GM12878 (cell line): ENCODE measurements around the gene ARHGEF11.

Experiments
- BACH1 ChIP-seq: fragments of 450-650 bp; IDR thresholded peaks from 2 replicates; pipeline ENCODE4 v1.6.1; 2017; ENCODE audit warnings: mild to moderate bottlenecking, borderline replicate concordance
- EZH2 ChIP-seq: IDR thresholded peaks from 2 replicates; pipeline ENCODE4 v1.6.1; 2012; ENCODE audit warnings: low read depth, mild to moderate bottlenecking, control low read depth, inconsistent platforms, low read length, borderline replicate concordance; ENCODE audit not compliant: control insufficient read depth
- HDAC2 ChIP-seq: fragments of 200-600 bp; sonication (generic); IDR thresholded peaks from 2 replicates; pipeline ENCODE4 v1.6.1; 2017
- RAD21 ChIP-seq: IDR thresholded peaks from 2 replicates; pipeline ENCODE4 v1.6.1; 2011; ENCODE audit warnings: mild to moderate bottlenecking, low read depth, low read length, moderate library complexity; ENCODE audit not compliant: insufficient read depth
- STAT3 ChIP-seq: IDR thresholded peaks from 2 replicates; pipeline ENCODE4 v1.6.1; 2011; ENCODE audit warnings: low read depth, low read length, improper control_type of control experiment
- YY1 ChIP-seq: IDR thresholded peaks from 2 replicates; pipeline ENCODE4 v1.6.1; 2011; ENCODE audit warnings: low read depth, mild to moderate bottlenecking, low read length
- ZNF24 ChIP-seq: fragments of 450-650 bp; IDR thresholded peaks from 2 replicates; pipeline ENCODE4 v1.6.1; 2017; ENCODE audit warnings: antibody characterized with exemption, mild to moderate bottlenecking
- TF ChIP-seq, protein P1 (sequence below): IDR thresholded peaks from 2 replicates; pipeline ENCODE4 v1.6.1; 2011; ENCODE audit warnings: borderline replicate concordance, low read depth, mild to moderate bottlenecking, moderate library complexity, low read length; ENCODE audit not compliant: insufficient read depth, poor library complexity, severe bottlenecking
- TF ChIP-seq, protein P2 (sequence below), 3 experiments: IDR thresholded peaks in 2 of 3; conservative IDR thresholded peaks in 1 of 3; 2 replicates each; pipeline ENCODE4 v1.5.1; 2011; ENCODE audit warnings: low read depth in 3 of 3, low read length in 3 of 3, mild to moderate bottlenecking in 3 of 3, control low read depth in 2 of 3, moderate library complexity in 2 of 3, inconsistent platforms in 1 of 3, mixed read lengths in 1 of 3; ENCODE audit not compliant: control insufficient read depth in 2 of 3, insufficient read depth in 1 of 3; ENCODE audit errors: extremely low read depth in 1 of 3

- TF ChIP-seq HDAC2 (no peak), STAT3 (no peak), BACH1 (no peak), YY1 (no peak), EZH2 (no peak), ZNF24 (no peak), RAD21 (no peak)
- TF ChIP-seq, protein P1, sequence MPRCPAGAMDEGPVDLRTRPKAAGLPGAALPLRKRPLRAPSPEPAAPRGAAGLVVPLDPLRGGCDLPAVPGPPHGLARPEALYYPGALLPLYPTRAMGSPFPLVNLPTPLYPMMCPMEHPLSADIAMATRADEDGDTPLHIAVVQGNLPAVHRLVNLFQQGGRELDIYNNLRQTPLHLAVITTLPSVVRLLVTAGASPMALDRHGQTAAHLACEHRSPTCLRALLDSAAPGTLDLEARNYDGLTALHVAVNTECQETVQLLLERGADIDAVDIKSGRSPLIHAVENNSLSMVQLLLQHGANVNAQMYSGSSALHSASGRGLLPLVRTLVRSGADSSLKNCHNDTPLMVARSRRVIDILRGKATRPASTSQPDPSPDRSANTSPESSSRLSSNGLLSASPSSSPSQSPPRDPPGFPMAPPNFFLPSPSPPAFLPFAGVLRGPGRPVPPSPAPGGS = no peak
- TF ChIP-seq, protein P2, sequence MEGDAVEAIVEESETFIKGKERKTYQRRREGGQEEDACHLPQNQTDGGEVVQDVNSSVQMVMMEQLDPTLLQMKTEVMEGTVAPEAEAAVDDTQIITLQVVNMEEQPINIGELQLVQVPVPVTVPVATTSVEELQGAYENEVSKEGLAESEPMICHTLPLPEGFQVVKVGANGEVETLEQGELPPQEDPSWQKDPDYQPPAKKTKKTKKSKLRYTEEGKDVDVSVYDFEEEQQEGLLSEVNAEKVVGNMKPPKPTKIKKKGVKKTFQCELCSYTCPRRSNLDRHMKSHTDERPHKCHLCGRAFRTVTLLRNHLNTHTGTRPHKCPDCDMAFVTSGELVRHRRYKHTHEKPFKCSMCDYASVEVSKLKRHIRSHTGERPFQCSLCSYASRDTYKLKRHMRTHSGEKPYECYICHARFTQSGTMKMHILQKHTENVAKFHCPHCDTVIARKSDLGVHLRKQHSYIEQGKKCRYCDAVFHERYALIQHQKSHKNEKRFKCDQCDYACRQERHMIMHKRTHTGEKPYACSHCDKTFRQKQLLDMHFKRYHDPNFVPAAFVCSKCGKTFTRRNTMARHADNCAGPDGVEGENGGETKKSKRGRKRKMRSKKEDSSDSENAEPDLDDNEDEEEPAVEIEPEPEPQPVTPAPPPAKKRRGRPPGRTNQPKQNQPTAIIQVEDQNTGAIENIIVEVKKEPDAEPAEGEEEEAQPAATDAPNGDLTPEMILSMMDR (IDR thresholded peaks at IDR 0.05 in 2 of 3, conservative IDR thresholded peaks at IDR 0.05 in 1 of 3; ENCODE audit: control insufficient read depth in 2 of 3, extremely low read depth in 1 of 3, insufficient read depth in 1 of 3, low read depth in 3 of 3, low read length in 3 of 3) = no peak
These were observed 52.0 kb downstream of the ARHGEF11 start for GRCh38 chr1:156993426-156994147.
